ENCODE results near the gene C4orf51.
"Not testable (repeated sequence)": the region's sequence is repeated elsewhere in the genome, so short reads cannot be mapped to it uniquely, and the experiment has no call there.

Gene C4orf51

DNA sequence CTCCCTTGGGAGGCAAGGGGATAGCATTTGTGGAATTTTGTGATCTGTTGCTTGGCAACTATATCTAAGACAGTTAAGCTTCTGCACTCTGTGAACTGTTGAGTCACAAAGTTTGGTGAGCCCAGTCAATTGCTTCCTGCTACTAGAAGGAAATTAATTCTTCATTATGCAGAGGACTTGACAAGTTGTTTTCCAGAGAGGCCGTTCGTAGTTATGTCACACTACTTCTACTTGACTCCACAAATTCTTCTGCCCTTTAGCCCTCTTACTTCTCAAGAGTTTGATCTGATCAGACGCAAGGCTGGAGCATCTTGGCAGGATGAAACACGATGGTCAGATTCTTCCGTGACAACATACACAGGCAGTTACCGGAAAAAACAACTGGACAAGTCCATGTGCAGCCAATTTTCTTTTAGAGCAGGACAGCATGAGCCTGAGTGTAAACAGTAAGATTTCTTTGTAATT lies at the start of gene C4orf51:
C4orf51 (plus strand) TSS at position 156 of the 465 bp plus-strand sequence; CDS start at position 214, 58 bp downstream.
- no peak for DNase-seq

DNA sequence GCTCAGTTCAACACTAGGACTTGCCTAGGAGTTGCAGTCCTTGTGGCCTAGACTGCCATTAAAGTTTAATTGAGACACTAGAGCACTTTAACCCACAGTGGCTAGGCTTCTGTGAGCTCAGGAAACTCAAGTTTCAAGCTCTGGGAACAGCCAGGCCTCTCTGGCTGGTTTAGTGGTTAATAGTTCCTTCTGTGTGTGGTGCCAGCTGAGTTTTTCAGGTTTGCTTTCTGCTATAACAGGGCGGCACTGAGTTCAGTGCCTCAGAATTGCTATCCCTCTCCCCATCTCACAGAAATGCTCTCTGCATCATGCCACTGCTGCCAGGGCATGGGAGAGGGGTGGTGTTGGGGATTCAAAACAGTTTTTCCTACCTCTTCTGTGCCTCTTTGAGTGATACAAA lies 44.8 kb upstream of the C4orf51 start:
- no peak for DNase-seq

DNA sequence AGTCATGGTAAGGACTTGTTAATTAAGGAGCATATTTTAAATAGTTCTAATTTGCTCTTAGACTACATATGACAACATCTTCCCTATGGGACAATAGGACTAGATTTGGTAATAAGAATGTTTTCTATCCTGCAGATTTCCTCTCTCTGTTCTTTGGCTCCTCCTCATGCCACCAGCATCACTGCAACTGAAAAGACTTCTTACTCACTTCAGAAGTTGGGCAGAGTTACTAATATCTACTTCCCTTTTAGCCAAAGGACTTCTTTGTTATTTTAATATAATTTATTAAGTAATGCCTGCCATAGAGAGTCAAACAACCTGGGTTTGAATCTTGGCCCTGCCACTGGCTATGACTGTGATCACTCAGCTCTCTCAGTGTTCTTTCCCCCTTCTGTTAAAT lies 44.3 kb upstream of the C4orf51 start:
- no peak for DNase-seq

DNA sequence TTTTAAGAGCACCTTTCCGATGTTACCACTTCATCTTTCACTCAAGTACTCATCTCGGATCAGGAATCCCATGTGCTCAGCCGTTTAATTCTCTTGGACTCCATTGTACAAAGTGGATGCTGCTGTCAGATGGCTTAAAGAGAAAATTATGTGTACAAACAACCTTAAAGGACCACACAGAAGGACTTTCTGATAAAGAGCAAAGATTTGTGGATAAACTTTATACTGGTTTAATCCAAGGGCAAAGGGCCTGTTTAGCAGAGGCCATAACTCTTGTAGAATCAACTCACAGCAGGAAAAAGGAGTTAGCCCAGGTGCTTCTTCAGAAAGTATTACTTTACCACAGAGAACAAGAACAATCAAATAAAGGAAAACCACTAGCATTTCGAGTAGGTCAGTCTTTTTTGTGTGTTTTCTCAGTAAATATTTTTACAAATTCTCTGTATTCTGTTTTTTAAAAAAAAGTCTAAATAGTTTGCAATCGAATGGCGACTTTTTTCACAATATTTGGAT lies 40.7 kb upstream of the C4orf51 start:
- DNase-seq, result no peak

DNA sequence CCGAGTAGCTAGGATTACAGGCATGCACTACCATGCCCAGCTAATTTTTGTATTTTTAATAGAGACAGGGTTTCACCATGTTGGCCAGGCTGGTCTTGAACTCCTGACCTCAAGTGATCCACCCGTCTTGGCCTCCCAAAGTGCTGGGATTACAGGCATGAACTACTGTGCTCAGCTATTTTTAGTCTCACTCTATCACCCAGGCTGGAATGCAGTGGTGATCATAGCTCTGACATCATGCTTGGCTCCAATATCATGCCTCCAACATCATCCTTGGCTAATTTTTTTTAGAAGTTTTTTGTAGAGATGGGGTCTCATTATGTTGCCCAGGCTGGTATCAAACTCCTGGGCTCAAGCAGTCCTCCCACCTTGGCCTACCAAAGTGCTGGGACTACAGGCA lies 39.7 kb upstream of the C4orf51 start:
- not testable (repeated sequence) for DNase-seq

DNA sequence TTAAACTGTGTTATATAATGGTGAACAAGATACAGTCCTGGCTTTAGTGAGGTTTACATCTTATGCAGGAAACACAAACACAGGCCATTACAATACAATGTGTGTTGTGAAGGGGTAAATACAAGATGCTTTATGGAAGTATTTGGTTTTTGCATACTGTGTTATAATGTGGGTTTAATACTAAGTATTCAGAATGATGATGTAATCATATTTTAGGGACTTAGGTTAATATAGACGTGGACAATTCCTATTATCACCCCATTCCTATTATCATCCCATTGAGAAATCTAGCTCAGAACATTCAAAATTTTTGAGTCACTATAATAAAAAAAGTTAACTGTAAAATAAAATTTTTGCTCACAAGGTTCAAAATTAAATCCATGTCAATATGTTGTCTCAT lies 36.7 kb upstream of the C4orf51 start:
- DNase-seq, result no peak

DNA sequence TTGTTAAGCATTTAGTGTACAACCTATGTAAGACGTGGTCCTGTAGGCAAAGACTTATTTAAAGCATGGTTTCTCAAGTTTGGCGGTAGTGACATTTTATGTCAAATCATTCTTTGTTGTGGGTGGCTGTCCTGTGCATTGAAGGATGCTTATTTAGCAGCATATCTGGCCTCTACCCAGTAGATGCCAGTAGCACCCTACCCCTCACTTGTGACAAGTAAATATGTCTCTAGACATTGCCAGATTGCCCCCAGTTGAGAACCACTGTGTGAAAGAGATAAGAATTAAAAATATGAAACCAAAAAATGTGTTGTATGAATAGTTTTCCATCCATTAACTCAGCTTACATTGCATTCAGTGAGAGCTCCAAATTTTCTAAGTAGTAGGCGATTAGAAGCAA lies 35.2 kb upstream of the C4orf51 start:
- no peak for DNase-seq

DNA sequence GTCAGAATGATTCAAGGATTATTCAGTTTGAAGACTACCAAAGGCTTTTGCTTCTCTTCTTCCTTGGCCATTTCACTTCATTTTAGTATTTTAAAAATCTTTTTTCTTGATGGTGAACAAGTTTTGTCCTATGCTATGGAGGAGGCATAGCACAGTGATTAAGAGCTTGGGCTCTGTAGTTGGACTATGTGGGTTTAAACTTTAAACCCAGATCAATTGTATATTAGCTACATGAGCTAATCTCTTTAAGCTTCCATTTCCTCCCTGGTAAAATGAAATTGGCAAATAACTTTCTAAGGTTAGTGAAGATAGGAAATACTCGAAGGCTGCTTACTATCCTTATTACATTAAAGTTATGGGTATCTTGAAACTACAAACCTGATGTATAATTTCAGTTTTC lies 23.8 kb upstream of the C4orf51 start:
- DNase-seq, result no peak

DNA sequence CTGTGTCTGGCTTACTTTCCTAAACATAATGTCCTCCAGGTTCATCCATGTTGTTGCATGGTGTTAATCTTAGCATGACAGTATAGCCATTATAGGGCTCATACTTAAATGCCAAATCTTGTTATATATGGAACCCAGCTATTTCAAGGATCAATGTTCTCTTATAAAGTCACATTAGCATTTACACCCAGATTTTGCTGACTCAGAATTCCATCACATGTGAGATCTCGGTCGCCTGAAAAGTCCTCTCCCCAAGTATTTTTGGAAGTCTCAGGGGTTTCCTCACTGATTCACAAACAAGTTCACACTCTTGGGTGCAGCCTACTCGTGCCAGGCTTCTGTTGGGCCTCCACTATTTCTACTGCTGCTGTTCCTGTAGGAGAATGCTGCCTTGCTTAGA lies 19.9 kb upstream of the C4orf51 start:
- DNase-seq, result no peak

DNA sequence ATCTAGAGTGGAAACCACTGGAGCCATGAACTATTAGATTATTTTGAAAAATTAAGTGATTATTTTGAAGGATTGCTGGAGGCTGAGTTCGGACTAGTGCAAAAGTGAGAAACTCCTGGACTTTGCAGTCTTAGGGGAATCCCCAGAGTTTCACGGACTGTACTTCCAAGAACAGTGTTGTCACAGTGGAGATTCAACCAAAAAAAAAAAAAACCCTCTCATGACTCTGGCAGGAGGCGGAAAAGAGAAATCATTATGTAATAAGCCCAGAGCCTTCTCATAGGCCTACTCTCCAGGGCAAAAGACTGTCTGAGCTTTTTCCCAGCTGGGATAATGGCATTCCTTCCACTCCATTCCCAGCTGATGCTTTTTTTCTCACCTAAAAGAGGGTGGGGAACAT lies 16.8 kb upstream of the C4orf51 start:
- no peak for DNase-seq

DNA sequence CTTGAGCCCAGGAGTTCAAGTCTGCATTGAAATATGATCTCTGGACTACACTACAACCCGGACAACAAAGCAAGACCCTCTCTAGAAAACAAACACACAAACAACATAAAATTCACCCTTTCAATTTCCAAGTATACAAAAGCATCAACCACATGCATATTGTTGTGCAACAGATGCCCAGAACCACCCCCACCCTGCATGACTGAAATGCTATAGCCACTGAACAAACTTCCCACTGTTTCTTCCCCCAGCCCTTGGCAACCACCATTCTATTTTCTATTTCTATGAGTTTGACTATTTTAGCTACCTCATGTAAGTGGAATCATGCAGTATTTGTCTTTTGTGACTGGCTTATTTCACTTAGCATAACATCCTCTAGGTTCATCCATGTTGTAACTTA lies 14.2 kb upstream of the C4orf51 start:
- no peak for DNase-seq

DNA sequence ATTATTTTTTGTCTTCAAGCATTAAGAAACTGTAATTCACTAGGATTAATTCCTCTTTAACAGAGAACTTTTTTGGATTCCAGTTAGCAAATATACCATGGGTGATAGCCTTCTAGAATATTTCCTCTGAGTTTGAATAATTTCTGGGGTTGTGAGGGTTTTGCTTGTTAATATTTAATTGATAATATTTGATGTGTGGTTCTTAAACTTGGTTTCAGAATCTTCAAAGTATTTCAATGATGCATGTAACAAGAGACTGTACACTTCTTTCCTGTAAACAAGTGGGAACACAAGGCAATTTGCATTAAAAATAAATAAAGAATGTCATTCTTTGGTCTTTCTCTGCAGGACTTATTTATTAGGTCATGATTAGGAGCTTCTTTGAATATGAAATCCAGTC lies 9.5 kb upstream of the C4orf51 start:
- no peak for DNase-seq

DNA sequence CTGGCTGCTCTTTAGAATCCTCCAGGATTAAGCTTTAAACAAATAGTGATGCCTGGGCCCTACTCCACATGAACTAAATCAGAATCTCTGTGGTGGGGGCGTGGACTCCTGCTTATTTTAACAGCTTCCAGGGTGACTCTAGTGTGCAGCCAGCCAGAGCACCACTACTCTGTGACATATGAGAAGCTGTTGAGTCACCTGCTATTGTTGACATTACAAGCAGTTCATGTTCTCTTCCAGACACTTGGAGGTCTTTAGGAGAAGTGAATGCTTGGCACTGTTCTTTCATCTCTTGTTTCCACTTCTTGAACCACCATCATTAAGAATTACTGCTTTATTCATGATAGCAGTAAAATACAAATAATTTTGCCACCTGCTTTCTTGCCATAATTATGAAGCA lies 426 bp upstream of the C4orf51 start:
- DNase-seq, result no peak

DNA sequence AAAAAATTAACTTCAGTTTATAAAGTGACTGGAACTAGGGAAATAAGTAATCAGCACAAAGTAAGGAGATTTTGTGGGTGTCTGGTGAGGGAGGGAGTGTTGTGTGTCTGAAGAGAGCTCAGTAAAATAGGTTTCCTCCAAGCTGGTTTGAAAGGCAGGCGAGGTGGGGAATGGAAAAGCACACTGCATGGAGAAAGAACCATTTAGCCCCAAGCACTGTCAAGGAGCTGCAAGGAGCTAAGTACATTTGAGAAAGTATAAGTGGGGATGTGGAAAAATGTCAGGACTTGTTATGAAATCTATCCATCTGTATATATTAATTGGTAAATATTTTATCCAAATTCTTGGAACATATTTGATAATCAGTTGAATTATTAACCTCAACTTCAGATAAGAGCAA lies 956 bp downstream of the C4orf51 start:
- DNase-seq, result no peak

DNA sequence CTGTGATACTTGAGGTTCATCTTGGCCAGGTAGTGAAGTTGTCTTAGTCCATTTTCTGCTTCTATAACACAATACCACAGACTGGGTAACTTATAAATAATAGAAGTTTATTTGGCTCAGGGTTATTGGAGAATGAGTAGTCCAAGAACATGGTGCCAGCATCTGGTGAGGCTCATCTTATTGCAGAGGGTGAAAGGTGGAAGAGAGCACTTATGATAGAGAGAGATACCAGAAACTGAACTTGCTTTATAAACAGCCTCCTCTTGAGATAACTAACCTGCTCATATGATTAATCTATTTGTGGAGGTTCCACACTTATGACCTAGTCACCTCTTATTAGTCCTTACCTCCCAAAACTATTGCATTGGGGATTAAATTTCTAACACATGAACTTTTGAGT lies 1.6 kb downstream of the C4orf51 start:
- DNase-seq, result no peak

DNA sequence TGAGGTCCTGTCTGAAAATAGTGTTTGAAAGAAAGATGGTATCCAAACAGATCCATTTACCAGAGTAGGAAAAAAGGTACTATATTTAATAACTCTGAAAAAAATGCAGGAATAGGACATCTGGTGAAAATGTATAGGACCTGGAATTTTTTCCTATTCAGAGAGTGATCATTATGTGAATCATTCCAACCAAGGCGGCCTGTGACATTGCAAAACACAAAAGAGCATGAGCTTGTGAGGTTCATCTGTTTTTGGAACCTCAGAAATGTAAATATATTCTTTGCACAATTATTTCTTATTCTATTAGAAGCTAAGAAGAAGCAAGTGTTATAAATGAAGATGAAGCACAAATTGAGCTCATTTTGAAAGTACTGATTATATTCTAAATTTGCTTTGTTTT lies 2.0 kb downstream of the C4orf51 start:
- DNase-seq, result no peak

DNA sequence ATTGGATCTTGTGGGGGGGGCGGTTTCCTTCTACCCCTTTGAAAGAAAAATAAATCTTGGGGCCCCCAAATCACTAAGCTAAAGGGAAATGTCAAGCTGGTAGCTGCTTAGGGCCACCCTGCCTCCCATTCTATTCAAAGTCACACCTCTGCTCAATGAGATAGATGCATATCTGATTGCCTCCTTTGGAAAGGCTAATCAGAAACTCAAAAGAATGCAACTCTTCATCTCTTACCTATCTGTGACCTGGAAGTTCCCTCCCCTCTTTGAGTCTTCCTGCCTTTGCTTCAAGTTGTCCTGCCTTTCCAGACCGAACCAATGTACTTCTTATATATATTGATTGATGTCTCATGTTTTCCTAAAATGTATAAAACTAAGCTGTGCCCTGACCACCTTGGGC lies 7.0 kb downstream of the C4orf51 start:
- no peak for DNase-seq

DNA sequence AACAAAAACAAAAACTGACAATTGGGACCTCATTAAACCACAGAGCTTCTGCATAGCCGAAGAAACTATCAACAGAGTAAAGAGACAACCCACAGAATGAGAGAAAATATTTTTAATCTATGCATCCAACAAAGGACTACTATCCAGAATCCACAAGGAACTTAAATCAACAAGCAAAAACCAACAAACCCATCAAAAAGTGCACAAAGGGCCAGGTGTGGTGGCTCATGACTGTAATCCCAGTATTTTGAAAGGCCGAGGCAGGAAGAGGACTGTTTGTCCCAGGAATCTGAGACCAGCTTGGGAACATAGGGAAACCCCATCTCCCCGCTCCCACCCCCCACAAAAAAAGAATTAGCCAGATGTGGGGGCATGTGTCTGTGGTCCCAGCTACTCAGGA lies 10.7 kb downstream of the C4orf51 start:
- DNase-seq, result no peak

DNA sequence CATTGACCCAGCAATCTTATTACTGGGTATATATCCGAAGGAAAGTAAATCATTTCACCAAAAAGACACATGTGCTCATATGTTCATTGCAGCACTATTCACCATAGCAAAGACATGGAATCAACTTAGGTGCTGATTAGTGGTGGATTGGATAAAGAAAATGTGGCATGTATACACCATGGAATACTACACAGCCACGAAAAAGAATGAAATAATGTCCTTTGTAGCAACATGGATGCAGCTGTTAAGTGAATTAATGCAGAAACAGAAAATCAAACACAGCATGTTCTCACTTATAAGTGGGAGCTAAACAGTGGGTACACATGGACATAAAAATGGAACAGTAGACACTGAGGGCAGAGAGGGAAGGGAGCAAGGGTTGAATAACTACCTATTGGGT lies 11.5 kb downstream of the C4orf51 start:
- not testable (repeated sequence) for DNase-seq

DNA sequence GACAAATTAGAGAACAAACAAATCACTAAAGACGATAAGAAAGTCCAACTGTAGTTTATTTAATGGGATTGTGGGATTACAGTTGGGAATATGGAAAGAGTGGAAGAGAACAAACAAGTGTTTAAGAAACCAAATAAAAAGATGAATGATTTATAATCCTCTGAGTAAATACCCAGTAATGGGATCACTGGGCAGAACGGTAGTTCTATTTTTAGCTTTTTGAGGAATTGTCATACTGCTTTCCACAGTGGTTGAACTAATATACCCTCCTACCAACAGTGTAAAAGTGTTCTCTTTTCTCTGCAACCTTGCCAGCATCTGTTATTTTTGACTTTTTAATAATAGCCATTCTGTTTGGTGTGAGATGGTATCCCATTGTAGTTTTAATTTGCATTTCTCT lies 15.0 kb downstream of the C4orf51 start:
- no peak for DNase-seq

DNA sequence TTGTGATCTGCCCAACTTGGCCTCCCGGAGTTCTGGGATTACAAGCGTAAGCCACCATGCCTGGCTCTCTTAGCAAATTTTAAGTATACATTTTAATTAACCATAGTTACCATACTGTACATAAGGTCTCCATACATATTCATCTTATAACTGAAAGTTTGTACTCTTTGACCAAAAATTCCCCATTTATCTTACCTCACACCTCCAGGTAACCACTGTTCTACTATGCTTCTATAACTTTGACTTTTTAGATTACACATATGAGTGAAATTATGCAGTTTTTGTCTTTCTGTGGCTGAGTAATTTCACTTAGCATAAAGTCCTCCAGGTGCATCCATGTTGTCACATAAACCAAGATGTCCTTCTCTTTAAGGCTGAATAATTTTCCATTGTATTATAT lies 17.4 kb downstream of the C4orf51 start:
- no peak for DNase-seq

DNA sequence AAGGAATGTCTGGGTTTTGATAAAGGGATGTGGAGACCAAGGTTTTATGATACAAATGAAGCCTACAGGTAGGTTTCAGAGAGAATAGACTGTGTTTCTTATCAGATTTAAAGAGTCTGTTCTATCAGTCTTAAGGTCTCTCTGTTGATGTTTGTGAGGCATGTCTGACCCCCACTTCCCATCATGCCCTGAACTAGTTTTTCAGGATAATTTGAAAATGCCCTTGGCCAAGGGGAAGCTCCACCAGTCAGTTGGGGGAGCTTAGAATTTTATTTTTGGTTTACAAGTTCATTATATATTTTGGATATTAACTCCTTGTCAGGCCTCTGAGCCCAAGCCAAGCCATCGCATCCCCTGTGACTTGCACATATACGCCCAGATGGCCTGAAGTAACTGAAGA lies 18.6 kb downstream of the C4orf51 start:
- no peak for DNase-seq

DNA sequence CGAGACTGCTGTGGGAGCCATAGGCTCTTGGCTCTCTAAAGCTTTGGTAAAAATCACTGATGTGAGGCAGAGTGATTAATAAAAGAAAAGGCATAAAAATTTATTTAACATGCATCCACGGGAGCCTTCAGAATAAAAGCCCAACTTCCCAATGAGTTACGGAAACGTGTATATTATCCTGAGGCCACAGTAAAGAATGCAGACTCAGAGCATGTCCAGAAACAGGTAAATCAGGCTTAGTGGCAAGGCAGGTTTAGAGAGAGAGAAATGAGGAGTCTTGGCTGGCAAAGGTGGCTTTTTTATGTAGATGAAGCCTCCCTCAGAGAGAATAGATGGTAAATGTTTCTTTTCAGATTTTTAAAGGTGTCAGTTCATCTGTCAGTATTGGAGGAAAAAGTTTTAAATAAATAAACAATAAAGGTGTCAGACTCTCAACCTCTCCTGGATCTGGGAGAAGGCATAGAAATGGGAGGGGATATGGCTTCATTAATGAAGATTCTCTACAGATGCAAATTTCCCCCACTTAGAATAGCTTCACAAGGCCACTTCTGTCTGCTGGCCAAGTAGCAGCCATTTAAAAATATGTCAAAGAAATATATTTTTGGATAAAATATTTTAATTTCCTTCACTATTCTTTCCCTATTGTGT lies 24.0 kb downstream of the C4orf51 start:
- DNase-seq, result no peak

DNA sequence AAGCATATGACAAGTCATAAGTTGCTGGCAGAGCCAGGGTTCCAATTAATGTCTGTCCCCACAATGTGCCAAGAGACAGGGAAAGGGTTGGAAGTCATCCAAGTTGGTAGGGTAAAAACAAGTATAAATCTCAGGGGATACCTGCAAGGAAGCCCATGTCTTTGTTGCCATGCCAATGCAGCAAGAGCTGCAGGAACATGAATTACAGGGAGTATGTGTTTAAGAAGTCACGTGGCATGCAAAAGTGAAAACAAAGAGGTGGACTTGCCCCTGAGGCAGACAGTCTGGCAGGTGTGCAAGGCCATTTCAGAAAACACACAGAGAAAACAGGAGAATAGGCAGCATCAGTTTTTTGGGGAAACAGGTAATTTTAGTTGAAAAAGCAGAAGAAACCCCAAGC lies 29.4 kb downstream of the C4orf51 start:
- DNase-seq, result no peak

DNA sequence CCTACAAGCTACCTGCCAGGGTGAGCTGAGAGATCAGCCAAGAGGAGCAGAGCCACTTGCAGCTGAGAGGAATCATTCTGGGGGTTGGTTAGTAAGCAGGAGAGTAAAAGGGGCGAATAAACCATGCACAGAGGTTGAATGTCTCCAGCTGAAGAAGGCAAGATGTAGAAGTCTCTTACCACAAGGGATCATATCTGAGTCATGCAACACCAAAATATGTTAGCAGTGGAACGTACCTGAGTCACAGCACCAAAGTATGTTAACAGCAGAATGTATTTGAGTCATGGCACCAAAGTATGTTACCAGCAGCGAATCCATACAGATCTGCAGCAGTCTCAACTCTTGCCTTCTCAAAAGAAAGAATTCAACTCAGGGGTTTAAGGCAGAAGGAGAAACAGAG lies 29.9 kb downstream of the C4orf51 start:
- no peak for DNase-seq

Measured in stimulated activated CD4-positive, alpha-beta T cell treated with anti-CD3 and anti-CD28 coated beads, Interleukin-12 subunit alpha, Interleukin-12 subunit beta, amount 100 ng/mL, for 4 hours (primary cell).